SH-SY5Y (cell line): ENCODE results near the gene C1orf226.

Experiments used
- GATA2 ChIP-seq: IDR thresholded peaks from 2 replicates; pipeline ENCODE4 v1.6.1; 2011; ENCODE audit warnings: mild to moderate bottlenecking, low read depth, low read length
- GATA3 ChIP-seq: IDR thresholded peaks from 2 replicates; pipeline ENCODE4 v1.6.1; 2011; ENCODE audit warnings: low read depth, mild to moderate bottlenecking, low read length, moderate library complexity

C1orf226 gene

DNA sequence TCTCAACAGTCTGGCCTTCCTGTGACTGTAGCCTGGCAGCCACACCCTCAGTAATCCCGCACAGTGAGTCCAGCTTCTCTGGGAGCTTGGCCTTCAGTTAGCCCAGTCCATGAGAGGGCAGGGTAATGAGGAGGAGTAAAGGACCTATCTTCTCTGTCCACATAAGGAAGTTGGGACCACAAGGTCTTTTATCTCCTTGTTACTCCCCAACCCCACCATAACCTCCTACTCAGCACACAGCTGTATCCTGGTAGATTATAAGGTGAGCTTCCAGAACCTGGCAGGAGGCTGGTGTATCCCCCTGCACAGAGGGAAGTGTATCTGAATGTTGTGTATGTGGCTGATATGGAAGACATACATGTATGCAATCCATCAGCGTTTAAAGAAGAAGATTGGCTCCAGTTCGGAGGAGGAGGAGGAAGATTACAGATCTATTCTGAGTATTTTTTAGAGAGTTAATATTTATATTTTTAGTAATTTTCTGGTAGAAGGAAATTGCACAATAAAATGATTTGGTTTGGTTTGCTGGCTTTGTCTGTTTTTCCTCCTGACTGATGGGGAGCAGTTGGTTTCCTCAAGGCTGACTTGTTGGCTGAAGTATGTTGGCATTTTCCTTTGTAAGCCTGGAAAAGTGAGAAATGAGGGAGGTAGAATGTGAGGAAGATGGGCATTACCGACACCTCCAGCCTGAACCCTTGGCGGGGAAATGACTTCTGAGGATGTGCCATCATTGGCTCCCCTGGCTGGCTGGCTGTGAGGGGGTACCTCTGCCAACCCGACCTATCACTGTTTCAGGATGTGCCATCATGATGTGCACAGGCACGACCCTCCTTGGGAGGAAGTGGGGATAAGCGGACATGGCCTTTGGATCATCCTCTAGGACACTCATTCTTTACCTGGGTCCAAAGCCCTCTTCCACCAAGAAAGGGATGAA lies 5.0 kb downstream of the C1orf226 start:
- TF ChIP-seq GATA2 (no peak), GATA3 (no peak)

DNA sequence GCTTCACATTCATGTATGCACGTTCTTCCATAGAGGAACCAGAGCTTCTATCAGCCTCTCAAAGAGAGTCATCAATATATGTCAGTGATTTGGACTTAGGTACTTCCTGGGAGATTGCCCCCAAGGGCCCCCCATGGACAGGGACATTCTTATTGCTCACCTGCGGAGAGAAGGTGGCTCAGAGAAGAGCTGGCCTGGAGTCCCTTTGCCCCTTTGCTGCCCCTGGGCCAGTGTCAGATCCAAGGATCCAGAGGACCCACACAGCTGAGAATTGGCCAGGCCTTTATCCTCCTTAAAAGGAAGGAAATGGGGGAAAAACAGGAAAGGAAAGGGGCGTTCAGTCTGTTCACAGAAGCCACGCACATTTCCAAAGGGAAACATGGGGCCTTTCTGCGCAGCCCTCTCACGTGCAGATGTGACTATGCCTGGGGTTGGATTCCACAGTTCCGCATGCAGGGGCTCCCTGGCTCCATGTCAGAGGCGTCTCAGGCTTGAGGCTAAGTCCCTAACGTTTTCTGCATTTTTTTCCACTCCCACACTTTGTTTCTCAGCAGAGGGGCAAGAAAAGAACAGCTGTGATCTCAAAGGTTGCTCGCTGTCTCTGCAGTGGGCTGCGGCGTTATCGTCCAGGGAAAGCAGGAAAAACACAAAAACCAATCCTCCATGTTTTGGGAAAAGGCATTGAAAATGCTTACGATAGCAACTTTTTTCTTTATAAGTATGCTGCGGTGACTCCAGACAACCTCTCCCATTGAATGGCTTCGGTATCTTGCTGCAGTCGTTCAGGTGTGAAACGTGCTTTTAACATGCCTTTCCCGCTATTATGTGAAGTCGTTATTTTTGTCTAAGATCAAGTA lies 5.9 kb downstream of the C1orf226 start:
- no peak for TF ChIP-seq GATA2
- TF ChIP-seq GATA3, result no peak

DNA sequence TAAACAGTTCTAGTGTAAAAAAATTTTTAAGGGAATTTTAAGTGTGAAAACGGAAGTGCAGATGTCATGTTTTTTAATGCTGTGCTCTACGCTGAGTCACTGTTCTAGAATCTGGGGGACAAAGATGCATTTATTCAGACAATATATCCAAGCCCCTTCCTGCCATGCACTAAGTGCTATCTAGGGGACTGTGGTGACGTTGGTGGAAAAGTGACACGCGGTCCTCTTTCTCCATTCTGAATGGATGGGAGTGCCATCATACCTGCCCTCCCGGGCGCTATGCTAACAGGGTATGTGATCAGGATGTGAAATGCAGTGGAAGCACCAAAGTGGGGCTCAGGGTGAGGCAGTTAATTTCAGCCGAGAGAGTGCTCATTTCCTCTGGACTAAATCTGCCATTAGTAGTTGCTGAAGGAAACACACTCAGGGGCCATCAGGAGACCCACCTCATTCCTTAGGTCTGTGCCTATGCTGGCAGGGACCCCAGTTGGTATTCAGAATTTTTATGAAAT lies 6.6 kb downstream of the C1orf226 start:
- no peak for TF ChIP-seq GATA3
- TF ChIP-seq GATA2, result no peak

DNA sequence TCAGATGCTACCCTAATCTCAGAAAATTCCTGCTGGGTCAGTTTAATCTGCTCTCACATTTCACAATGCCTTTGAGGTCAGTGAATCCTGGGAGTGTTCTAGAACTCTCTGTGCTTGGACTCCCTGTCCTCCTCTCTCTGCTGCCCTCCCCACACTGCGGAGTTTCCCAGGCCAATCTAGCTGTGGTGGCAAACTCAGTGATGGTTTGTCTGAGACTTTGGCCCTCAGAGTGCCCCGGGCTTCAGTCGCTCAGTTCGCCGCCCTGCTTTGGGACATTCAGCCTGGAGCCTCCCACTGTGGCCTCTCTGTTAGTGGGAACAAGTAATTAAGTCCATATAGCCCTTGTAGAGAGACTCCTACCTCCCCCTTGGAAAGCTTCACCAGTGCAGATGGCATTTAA lies 7.1 kb downstream of the C1orf226 start:
- TF ChIP-seq GATA2, result no peak

DNA sequence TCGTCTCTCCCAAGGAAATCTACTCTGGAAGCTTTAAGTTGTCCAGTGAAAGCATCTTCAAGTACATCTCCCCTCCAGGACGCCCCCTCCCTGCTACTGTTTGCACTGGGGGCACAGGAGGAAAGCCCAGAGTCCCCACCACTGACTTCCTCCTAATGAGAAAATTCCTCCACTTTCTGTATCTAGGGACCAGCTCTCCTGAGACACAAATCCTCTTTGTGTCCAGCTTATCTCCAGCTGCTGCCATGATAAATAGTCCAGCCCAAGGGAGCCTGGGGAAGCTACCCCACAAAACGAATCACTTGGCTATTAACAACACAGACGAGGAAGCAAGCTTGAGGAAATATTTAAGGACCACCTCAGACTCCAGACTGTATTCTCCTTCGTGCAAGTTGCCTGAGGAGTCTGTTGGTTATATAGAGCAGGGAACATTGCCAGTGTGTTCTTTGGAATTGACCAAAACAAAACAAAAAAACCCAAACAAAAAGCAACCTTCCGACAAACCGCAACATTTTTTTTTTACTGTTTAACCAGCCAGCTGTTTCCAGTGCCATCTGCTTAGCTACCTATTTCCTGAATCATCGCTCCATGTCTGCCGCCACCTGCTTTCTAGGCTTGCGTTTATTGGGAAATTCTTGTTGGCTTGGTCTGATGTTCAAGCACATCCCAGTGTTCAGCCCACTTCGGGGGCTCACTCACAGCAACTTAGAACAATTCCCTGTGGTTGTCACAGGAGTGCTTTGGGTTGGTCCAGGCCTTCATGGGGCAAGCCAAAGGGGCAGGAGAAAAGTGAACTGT lies 7.7 kb downstream of the C1orf226 start:
- no peak for TF ChIP-seq GATA3

DNA sequence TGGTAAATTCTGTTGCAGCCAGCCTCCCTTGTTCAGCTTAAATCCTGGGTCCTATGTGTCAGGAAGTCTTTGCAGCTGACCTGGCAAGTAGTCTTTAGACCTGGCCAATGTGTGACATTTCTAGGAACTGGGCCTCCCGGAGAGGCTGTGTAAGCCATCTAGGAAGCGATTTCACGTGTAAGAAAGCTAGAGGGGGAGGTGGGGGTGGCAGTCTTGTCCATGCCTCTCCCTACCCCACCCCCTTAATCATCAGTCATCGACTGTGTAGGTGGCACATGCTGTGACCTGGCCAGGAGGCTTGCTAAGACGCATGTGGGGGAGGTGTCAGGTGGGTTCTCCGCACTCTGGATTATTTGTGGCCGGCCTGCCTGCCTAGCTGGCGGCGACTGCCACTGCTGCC lies 8.4 kb downstream of the C1orf226 start:
- TF ChIP-seq GATA3, result no peak

DNA sequence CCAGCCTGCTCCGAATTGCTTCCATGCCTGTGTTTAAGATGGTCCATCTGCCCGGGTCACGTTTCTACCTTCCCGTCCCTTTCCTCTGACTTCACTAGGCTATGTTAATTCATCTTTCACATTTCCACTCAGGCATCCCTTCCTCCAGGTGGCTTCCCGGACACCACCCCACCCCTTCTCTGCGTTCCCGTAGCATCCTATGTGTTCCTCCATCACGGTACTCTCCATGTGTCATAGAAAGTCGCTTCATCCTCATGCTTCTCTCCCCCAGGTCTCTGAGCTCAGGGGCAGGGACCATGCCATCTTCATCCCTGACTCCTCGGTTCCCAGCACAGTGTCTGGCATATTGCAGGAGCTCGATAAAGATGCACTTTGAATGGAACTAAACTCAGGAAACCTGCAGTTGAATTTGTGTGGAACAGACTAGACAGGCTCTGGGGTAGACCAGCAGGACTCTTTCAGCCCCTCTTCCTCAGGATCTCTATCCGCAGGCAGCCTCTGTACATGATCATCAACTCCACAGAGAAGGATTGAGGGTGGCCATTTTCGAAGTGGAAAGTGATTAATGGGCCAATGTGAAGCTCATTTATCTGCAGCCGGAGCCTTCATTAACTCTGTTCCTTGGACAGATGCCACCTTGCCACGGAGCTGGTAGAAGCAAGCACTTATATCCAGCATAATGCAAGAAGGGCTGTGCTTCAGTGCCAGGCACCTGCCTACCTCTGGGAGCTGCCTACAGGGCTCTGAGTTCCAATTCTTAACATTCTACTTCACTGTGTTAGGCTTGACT lies 9.1 kb downstream of the C1orf226 start:
- TF ChIP-seq GATA2 (no peak), GATA3 (no peak)

DNA sequence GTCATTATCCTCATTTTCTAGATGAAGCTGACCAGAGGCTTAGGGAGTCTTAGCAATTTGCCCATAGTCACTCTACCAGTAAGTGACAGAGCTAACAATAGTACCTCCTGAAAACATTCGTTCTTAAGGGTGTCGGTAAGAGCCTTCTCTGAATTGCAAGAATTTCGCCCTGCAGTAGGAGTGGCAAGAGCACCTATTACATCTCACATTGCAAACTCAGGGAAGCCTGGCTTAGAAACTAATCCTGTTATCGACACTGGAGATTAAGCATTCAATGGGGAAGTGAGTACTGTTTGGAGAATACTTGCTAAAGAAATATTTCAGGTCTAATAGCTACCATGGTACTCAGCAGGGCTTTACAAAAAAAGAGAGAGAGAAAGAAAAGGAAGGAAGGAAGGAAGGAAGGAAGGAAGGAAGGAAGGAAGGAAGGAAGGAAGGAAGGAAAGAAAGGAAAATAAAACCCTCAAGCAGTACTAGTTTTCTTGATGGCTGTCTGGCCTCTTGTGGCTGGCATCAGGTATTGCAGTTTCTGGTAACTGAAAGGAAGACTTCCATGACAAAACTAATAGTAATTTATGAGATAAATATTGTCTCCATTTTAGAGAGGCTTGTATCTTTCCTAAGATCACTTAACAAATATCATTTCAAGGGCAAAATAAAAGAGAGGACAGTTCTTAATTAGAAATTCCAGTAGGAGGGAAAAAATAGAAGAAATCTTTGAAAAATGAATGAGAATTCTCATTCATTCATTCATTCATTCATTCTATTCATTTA lies 10.4 kb downstream of the C1orf226 start:
- TF ChIP-seq GATA2, result no peak
- no peak for TF ChIP-seq GATA3

DNA sequence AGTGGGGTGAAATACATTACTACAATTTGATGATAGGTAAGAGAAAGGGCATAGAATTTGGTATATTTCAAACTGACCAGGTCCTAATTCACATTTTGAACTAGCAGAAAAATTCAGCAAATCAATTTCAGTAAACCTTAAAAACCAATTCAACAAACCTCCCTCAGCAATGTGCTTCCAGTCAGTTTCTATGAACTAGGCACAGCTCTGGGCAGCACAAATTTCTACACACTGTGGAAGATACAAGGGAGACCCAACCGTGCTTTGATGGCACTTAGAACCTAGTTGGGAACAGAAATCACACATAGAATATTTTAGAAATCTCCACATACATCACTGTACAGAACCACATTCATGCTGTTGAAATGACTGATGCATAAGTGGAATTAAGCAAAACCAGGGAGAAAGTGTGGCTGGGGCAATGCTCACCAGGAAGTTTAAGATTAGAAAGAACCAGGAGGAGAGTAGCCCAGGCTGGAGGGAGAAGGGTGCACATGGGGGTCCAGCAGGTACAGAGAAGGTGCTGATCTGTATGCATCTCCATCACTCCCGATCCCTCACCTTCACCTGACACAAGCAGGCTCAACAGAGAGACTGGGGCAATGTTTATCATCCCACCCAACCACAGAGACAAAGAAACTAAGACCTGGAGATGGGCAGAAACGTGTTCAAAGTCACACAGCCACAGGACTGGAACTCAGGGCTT lies 14.8 kb downstream of the C1orf226 start:
- no peak for TF ChIP-seq GATA2

DNA sequence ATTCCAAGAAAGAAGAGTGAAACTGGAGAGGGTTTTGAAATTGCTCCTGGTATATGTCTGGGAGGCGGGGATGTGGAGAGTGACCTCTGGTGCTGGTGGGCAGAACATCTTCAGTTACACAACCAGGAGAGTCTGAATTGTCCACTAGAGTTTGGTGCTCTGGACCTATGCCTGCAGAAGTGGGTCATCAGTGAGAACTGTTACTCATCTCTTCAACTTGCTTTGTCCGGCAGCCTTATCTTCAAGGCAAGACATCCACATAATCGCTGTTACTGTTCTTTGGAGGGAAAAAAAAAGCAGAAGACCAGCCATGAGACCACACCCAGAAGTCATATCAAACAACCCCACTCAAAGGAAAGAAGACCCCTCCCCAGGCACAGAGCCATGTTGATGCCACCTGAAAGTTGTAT lies 15.5 kb downstream of the C1orf226 start:
- no peak for TF ChIP-seq GATA2
- no peak for TF ChIP-seq GATA3

DNA sequence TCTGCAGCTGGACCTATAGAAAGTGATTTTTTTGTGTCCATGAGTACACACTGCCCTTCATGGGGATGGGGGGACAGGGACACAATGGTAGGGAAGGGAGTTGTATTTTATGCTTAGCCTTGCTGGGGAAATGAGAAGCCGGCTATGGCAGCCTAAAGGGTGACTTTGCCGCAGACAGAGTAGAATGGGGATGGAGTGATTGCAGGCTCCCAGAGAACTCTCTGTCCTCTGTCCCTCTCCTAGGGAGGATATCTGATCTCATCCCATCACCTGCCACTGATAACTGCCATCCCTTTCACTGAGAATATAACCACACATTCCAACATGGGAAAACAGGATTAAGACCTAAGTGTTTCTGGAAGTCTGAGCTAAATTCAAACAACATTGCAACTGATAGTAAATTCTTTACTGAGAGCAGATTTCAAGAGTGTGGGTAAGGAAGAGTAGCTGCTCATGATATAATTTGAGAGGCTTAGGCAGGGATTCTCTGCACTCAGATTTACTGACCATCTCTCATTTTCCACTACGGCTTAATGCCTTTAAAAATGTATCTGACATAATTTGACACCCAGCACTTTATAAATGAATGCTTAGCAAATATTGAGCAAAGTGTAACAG lies 16.5 kb downstream of the C1orf226 start:
- TF ChIP-seq GATA2 (no peak), GATA3 (no peak)

DNA sequence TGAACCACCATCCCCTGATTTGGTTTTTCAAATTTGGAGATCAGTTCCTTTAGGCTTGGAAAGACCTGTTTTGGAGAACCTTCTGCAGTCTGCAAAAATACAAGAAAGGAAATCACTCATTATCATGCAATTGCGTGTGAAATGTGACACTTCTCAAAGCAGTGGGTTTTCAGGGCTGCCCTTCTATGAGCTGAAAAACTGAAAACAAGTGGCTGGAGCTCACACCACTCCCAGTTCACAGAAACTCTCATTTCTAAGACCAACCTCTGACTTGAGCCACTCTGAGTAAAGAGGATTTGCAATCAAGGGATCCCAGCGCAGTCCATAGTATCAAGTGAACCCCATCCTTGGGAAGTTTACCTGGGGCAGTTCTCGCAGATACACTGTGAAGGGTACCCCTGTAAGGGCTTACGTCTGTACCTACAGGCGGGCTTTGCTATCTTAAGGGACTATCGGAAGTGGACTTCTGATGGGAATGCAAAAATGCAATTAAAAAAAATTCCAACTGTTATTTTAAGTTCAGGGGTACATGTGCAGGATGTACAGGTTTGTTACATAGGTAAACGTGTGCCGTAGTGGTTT lies 17.6 kb downstream of the C1orf226 start:
- TF ChIP-seq GATA2, result no peak
- no peak for TF ChIP-seq GATA3
